HEK293 (cell line): ENCODE data around the gene TMA16.

Experiments
- EGR2 ChIP-seq: fragments of 450-650 bp; formaldehyde crosslinking; IDR thresholded peaks from 2 replicates; pipeline ENCODE4 v1.5.1; 2016; ENCODE audit warnings: low read depth, missing biosample characterization, missing genetic modification characterization
- KLF7 ChIP-seq: fragments of 450-650 bp; formaldehyde crosslinking; IDR thresholded peaks from 2 replicates; pipeline ENCODE4 v1.5.1; 2016; ENCODE audit warnings: missing biosample characterization, missing genetic modification characterization, borderline replicate concordance
- PRDM1 ChIP-seq: fragments of 450-650 bp; formaldehyde crosslinking; IDR thresholded peaks from 2 replicates; pipeline ENCODE4; 2016; ENCODE audit warnings: missing biosample characterization, missing genetic modification characterization
- RBAK ChIP-seq: fragments of 450-650 bp; formaldehyde crosslinking; IDR thresholded peaks from 2 replicates; pipeline ENCODE4 v1.5.1; 2016; ENCODE audit warnings: missing biosample characterization, missing genetic modification characterization
- ZNF157 ChIP-seq: fragments of 450-650 bp; formaldehyde crosslinking; IDR thresholded peaks from 2 replicates; pipeline ENCODE4 v1.5.1; 2016; ENCODE audit warnings: missing biosample characterization, missing genetic modification characterization
- ZNF391 ChIP-seq: fragments of 450-650 bp; formaldehyde crosslinking; IDR thresholded peaks from 2 replicates; pipeline ENCODE4 v1.5.1; 2016; ENCODE audit warnings: low read depth, missing biosample characterization, missing genetic modification characterization, borderline replicate concordance
- ZNF830 ChIP-seq: fragments of 450-650 bp; IDR thresholded peaks from 2 replicates; pipeline ENCODE4 v1.5.0; 2018; ENCODE audit warnings: missing biosample characterization, missing genetic modification characterization, low read depth, mild to moderate bottlenecking, moderate library complexity
- TF ChIP-seq, protein P1 (sequence below): sonication (generic); formaldehyde crosslinking; IDR thresholded peaks from 2 replicates; pipeline ENCODE4 v1.8.1; 2022; ENCODE audit warnings: mild to moderate bottlenecking, moderate library complexity, missing genetic modification reagents
- TF ChIP-seq, protein P2 (sequence below): fragments of 450-650 bp; formaldehyde crosslinking; IDR thresholded peaks from 2 replicates; pipeline ENCODE4 v1.5.1; 2016; ENCODE audit warnings: missing biosample characterization, missing genetic modification characterization, borderline replicate concordance
- TF ChIP-seq, protein P3 (sequence below): fragments of 450-650 bp; IDR thresholded peaks from 2 replicates; pipeline ENCODE4 v1.5.1; 2018; ENCODE audit warnings: missing biosample characterization, mild to moderate bottlenecking, missing genetic modification characterization
- TF ChIP-seq, protein P4 (sequence below): fragments of 450-650 bp; formaldehyde crosslinking; IDR thresholded peaks from 2 replicates; pipeline ENCODE4 v1.5.1; 2016; ENCODE audit warnings: missing biosample characterization, missing genetic modification characterization
- TF ChIP-seq, protein P5 (sequence below): fragments of 450-650 bp; formaldehyde crosslinking; conservative IDR thresholded peaks from 2 replicates; pipeline ENCODE4 v1.5.1; 2016; ENCODE audit warnings: low read depth, missing biosample characterization, missing genetic modification characterization
- TF ChIP-seq, protein P6 (sequence below): fragments of 450-650 bp; formaldehyde crosslinking; IDR thresholded peaks from 2 replicates; pipeline ENCODE4 v1.5.1; 2016; ENCODE audit warnings: missing biosample characterization, missing genetic modification characterization
- TF ChIP-seq, protein P7 (sequence below): fragments of 450-650 bp; formaldehyde crosslinking; conservative IDR thresholded peaks from 2 replicates; pipeline ENCODE4 v1.5.1; 2016; ENCODE audit warnings: low read depth, missing biosample characterization, missing genetic modification characterization

Gene TMA16

DNA sequence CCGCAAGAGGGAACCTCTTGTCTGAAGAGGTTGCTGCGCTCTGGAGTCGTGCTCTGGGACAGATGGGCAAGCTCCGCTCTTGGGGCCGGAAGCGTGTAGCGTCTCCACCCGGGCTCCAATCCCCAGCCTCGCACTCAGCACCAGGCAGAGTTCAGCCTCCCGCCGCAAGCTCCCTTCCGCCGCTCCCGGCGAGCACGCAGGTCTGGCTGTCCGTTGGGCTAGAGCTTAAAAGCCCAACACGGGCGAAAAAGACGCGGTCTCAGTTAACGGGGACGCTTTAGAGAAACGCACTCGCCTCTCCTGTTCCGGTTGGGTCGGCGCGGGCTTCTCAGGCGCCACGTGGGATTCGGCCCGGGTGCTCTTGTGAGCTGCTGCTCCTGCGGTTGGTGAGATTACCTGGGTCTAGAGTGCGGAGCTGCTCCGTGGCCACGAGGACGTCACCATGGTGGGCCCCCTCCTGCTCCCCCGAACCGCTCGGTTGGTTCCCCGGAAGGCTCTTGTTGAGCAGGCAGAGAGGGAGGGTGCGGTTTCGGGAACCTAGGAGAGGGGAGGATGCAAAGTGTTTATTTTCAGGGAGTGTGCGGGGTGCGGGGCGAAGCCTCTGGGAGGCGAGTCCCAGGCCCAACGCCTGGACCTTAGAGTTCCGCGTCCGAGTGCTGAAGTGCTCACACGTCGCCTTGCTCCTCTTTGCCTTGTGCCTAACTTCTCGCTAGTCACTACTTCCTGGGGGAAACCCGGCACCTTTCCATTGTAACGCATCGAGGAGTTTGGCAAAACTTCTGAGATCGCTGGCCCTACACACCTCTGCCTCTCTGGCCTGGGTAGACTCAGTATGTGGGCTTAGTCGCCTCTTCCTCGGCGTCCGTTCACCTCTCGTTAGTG lies at the start of gene TMA16 (continued):
- TF ChIP-seq, protein P1, sequence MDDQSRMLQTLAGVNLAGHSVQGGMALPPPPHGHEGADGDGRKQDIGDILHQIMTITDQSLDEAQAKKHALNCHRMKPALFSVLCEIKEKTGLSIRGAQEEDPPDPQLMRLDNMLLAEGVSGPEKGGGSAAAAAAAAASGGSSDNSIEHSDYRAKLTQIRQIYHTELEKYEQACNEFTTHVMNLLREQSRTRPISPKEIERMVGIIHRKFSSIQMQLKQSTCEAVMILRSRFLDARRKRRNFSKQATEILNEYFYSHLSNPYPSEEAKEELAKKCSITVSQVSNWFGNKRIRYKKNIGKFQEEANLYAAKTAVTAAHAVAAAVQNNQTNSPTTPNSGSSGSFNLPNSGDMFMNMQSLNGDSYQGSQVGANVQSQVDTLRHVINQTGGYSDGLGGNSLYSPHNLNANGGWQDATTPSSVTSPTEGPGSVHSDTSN (CRISPR knock-in tag): no peak
- TF ChIP-seq, protein P2, sequence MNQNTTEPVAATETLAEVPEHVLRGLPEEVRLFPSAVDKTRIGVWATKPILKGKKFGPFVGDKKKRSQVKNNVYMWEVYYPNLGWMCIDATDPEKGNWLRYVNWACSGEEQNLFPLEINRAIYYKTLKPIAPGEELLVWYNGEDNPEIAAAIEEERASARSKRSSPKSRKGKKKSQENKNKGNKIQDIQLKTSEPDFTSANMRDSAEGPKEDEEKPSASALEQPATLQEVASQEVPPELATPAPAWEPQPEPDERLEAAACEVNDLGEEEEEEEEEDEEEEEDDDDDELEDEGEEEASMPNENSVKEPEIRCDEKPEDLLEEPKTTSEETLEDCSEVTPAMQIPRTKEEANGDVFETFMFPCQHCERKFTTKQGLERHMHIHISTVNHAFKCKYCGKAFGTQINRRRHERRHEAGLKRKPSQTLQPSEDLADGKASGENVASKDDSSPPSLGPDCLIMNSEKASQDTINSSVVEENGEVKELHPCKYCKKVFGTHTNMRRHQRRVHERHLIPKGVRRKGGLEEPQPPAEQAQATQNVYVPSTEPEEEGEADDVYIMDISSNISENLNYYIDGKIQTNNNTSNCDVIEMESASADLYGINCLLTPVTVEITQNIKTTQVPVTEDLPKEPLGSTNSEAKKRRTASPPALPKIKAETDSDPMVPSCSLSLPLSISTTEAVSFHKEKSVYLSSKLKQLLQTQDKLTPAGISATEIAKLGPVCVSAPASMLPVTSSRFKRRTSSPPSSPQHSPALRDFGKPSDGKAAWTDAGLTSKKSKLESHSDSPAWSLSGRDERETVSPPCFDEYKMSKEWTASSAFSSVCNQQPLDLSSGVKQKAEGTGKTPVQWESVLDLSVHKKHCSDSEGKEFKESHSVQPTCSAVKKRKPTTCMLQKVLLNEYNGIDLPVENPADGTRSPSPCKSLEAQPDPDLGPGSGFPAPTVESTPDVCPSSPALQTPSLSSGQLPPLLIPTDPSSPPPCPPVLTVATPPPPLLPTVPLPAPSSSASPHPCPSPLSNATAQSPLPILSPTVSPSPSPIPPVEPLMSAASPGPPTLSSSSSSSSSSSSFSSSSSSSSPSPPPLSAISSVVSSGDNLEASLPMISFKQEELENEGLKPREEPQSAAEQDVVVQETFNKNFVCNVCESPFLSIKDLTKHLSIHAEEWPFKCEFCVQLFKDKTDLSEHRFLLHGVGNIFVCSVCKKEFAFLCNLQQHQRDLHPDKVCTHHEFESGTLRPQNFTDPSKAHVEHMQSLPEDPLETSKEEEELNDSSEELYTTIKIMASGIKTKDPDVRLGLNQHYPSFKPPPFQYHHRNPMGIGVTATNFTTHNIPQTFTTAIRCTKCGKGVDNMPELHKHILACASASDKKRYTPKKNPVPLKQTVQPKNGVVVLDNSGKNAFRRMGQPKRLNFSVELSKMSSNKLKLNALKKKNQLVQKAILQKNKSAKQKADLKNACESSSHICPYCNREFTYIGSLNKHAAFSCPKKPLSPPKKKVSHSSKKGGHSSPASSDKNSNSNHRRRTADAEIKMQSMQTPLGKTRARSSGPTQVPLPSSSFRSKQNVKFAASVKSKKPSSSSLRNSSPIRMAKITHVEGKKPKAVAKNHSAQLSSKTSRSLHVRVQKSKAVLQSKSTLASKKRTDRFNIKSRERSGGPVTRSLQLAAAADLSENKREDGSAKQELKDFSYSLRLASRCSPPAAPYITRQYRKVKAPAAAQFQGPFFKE (tag by site-specific recombination): no peak
- TF ChIP-seq, protein P3, sequence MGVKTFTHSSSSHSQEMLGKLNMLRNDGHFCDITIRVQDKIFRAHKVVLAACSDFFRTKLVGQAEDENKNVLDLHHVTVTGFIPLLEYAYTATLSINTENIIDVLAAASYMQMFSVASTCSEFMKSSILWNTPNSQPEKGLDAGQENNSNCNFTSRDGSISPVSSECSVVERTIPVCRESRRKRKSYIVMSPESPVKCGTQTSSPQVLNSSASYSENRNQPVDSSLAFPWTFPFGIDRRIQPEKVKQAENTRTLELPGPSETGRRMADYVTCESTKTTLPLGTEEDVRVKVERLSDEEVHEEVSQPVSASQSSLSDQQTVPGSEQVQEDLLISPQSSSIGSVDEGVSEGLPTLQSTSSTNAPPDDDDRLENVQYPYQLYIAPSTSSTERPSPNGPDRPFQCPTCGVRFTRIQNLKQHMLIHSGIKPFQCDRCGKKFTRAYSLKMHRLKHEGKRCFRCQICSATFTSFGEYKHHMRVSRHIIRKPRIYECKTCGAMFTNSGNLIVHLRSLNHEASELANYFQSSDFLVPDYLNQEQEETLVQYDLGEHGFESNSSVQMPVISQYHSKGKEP (tag by site-specific recombination): no peak
- TF ChIP-seq ZNF830 (tag by site-specific recombination) (no peak), ZNF391 (peak; percentile 56), EGR2 (tag by site-specific recombination) (no peak), PRDM1 (tag by site-specific recombination) (no peak), KLF7 (tag by site-specific recombination) (no peak), RBAK (tag by site-specific recombination) (no peak), ZNF157 (tag by site-specific recombination) (no peak)
- TF ChIP-seq, protein P4, sequence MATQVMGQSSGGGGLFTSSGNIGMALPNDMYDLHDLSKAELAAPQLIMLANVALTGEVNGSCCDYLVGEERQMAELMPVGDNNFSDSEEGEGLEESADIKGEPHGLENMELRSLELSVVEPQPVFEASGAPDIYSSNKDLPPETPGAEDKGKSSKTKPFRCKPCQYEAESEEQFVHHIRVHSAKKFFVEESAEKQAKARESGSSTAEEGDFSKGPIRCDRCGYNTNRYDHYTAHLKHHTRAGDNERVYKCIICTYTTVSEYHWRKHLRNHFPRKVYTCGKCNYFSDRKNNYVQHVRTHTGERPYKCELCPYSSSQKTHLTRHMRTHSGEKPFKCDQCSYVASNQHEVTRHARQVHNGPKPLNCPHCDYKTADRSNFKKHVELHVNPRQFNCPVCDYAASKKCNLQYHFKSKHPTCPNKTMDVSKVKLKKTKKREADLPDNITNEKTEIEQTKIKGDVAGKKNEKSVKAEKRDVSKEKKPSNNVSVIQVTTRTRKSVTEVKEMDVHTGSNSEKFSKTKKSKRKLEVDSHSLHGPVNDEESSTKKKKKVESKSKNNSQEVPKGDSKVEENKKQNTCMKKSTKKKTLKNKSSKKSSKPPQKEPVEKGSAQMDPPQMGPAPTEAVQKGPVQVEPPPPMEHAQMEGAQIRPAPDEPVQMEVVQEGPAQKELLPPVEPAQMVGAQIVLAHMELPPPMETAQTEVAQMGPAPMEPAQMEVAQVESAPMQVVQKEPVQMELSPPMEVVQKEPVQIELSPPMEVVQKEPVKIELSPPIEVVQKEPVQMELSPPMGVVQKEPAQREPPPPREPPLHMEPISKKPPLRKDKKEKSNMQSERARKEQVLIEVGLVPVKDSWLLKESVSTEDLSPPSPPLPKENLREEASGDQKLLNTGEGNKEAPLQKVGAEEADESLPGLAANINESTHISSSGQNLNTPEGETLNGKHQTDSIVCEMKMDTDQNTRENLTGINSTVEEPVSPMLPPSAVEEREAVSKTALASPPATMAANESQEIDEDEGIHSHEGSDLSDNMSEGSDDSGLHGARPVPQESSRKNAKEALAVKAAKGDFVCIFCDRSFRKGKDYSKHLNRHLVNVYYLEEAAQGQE (tag by site-specific recombination): peak; percentile 77
- TF ChIP-seq, protein P5, sequence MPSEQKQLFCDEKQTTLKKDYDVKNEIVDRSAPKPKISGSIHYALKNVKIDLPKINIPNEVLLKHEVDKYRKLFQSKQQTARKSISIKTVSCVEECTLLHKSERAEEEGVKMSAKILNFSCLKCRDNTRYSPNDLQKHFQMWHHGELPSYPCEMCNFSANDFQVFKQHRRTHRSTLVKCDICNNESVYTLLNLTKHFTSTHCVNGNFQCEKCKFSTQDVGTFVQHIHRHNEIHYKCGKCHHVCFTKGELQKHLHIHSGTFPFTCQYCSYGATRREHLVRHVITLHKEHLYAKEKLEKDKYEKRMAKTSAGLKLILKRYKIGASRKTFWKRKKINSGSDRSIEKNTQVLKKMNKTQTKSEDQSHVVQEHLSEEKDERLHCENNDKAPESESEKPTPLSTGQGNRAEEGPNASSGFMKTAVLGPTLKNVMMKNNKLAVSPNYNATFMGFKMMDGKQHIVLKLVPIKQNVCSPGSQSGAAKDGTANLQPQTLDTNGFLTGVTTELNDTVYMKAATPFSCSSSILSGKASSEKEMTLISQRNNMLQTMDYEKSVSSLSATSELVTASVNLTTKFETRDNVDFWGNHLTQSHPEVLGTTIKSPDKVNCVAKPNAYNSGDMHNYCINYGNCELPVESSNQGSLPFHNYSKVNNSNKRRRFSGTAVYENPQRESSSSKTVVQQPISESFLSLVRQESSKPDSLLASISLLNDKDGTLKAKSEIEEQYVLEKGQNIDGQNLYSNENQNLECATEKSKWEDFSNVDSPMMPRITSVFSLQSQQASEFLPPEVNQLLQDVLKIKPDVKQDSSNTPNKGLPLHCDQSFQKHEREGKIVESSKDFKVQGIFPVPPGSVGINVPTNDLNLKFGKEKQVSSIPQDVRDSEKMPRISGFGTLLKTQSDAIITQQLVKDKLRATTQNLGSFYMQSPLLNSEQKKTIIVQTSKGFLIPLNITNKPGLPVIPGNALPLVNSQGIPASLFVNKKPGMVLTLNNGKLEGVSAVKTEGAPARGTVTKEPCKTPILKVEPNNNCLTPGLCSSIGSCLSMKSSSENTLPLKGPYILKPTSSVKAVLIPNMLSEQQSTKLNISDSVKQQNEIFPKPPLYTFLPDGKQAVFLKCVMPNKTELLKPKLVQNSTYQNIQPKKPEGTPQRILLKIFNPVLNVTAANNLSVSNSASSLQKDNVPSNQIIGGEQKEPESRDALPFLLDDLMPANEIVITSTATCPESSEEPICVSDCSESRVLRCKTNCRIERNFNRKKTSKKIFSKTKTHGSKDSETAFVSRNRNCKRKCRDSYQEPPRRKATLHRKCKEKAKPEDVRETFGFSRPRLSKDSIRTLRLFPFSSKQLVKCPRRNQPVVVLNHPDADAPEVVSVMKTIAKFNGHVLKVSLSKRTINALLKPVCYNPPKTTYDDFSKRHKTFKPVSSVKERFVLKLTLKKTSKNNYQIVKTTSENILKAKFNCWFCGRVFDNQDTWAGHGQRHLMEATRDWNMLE (tag by site-specific recombination): peak; percentile 59
- TF ChIP-seq, protein P6, sequence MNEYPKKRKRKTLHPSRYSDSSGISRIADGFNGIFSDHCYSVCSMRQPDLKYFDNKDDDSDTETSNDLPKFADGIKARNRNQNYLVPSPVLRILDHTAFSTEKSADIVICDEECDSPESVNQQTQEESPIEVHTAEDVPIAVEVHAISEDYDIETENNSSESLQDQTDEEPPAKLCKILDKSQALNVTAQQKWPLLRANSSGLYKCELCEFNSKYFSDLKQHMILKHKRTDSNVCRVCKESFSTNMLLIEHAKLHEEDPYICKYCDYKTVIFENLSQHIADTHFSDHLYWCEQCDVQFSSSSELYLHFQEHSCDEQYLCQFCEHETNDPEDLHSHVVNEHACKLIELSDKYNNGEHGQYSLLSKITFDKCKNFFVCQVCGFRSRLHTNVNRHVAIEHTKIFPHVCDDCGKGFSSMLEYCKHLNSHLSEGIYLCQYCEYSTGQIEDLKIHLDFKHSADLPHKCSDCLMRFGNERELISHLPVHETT: no peak
- TF ChIP-seq, protein P7, sequence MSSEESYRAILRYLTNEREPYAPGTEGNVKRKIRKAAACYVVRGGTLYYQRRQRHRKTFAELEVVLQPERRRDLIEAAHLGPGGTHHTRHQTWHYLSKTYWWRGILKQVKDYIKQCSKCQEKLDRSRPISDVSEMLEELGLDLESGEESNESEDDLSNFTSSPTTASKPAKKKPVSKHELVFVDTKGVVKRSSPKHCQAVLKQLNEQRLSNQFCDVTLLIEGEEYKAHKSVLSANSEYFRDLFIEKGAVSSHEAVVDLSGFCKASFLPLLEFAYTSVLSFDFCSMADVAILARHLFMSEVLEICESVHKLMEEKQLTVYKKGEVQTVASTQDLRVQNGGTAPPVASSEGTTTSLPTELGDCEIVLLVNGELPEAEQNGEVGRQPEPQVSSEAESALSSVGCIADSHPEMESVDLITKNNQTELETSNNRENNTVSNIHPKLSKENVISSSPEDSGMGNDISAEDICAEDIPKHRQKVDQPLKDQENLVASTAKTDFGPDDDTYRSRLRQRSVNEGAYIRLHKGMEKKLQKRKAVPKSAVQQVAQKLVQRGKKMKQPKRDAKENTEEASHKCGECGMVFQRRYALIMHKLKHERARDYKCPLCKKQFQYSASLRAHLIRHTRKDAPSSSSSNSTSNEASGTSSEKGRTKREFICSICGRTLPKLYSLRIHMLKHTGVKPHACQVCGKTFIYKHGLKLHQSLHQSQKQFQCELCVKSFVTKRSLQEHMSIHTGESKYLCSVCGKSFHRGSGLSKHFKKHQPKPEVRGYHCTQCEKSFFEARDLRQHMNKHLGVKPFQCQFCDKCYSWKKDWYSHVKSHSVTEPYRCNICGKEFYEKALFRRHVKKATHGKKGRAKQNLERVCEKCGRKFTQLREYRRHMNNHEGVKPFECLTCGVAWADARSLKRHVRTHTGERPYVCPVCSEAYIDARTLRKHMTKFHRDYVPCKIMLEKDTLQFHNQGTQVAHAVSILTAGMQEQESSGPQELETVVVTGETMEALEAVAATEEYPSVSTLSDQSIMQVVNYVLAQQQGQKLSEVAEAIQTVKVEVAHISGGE (tag by site-specific recombination): peak; percentile 99
